HEK293T (cell line): Measurements from ENCODE around the gene L3MBTL1.

ENCODE experiments used
- BHLHE40 ChIP-seq: fragments of 450-650 bp; IDR thresholded peaks from 2 replicates; pipeline ENCODE4 v1.6.1; 2016; ENCODE audit warnings: mild to moderate bottlenecking, moderate library complexity, borderline replicate concordance
- FOXA1 ChIP-seq: fragments of 450-650 bp; IDR thresholded peaks from 2 replicates; pipeline ENCODE4 v1.6.1; 2016; ENCODE audit warnings: mild to moderate bottlenecking
- FOXK2 ChIP-seq: fragments of 450-650 bp; IDR thresholded peaks from 2 replicates; pipeline ENCODE4 v1.6.1; 2016; ENCODE audit warnings: mild to moderate bottlenecking
- FOXM1 ChIP-seq: fragments of 450-650 bp; IDR thresholded peaks from 2 replicates; pipeline ENCODE4 v1.6.1; 2017; ENCODE audit warnings: mild to moderate bottlenecking, borderline replicate concordance
- L3MBTL2 ChIP-seq: fragments of 450-650 bp; conservative IDR thresholded peaks from 2 replicates; pipeline ENCODE4 v1.6.1; 2016; ENCODE audit warnings: mild to moderate bottlenecking
- LEF1 ChIP-seq: fragments of 450-650 bp; IDR thresholded peaks from 2 replicates; pipeline ENCODE4 v1.6.1; 2017; ENCODE audit warnings: mild to moderate bottlenecking, borderline replicate concordance
- NFRKB ChIP-seq: fragments of 450-650 bp; IDR thresholded peaks from 2 replicates; pipeline ENCODE4 v1.6.1; 2016; ENCODE audit warnings: mild to moderate bottlenecking, moderate library complexity
- PKNOX1 ChIP-seq: fragments of 450-650 bp; IDR thresholded peaks from 2 replicates; pipeline ENCODE4 v1.6.1; 2016
- SUZ12 ChIP-seq: fragments of 450-650 bp; IDR thresholded peaks from 2 replicates; pipeline ENCODE4 v1.6.1; 2016; ENCODE audit warnings: mild to moderate bottlenecking
- TARDBP ChIP-seq: fragments of 450-650 bp; IDR thresholded peaks from 2 replicates; pipeline ENCODE4 v1.6.1; 2016

- TF ChIP-seq FOXM1 (no peak), SUZ12 (no peak), BHLHE40 (no peak), TARDBP (no peak), FOXA1 (no peak), L3MBTL2 (no peak), FOXK2 (no peak), NFRKB (no peak), LEF1 (no peak), PKNOX1 (no peak)
These were observed 79.1 kb downstream of the L3MBTL1 start for GRCh38 chr20:43586641-43587040.
